GM12878 (cell line): ENCODE results near the gene IL5. TPM values are rescaled to one million over a fixed set of nuclear protein-coding genes. Genes with fewer than 3 reads are reported as not detected.

ENCODE experiments used
- ATAC-seq: fragments of 200-7000 bp; cut with Tn5 transposase; 3 replicates; pipeline ENCODE4 v1.9.1; 2020; ENCODE audit warnings: mild to moderate bottlenecking, moderate library complexity
- BruUV-seq: library from RNA; stranded (reverse); fragments of 400-500 nt; replicated peaks from 2 replicates; lab custom pipeline; 2021; lab: Mats Ljungman, UMichigan
- CTCF ChIA-PET: fragments of 300-600 bp; sonication (Branson Sonifier 250); formaldehyde crosslinking; extraction: SDS; loops from one replicate; lab custom pipeline; 2021; ENCODE audit warnings: inconsistent platforms; lab: Yijun Ruan, JAX
- POLR2A ChIA-PET: fragments of 350-600 bp; formaldehyde crosslinking; extraction: SDS; loops from one replicate; lab custom pipeline; 2021; ENCODE audit warnings: inconsistent platforms; lab: Charles Lee
- RAD21 ChIA-PET: fragments of 300-600 bp; sonication (Branson Sonifier 250); formaldehyde crosslinking; loops from one replicate; lab custom pipeline; 2023; ENCODE audit warnings: antibody characterized with exemption; ENCODE audit not compliant: unreplicated experiment; lab: Charles Lee
- SMC1A ChIA-PET: fragments of 300-600 bp; sonication (Branson Sonifier 250); formaldehyde crosslinking; loops from one replicate; lab custom pipeline; 2023; ENCODE audit not compliant: unreplicated experiment, uncharacterized antibody; lab: Charles Lee
- DNase-seq: peaks from one replicate; pipeline ENCODE4 v3.0.0-alpha.2; 2011; ENCODE audit warnings: low read depth, low spot score
- FAIRE-seq: peaks from 3 replicates; lab custom pipeline; 2011; peaks lifted over from hg19 to GRCh38; lab: Jason Lieb, UNC
- H2AFZ ChIP-seq: 2 replicates; pipeline ENCODE4 v1.6.0; 2011; ENCODE audit warnings: low read depth, low read length, control low read depth; ENCODE audit not compliant: control insufficient read depth
- H3K27ac ChIP-seq: 2 replicates; pipeline ENCODE4 v1.5.1; 2011; ENCODE audit warnings: control low read depth; ENCODE audit not compliant: control insufficient read depth, insufficient read depth
- H3K27me3 ChIP-seq, 2 experiments: replicated peaks in 1 of 2; 2 replicates each; pipeline versions ENCODE4 v1.6.0 to v1.6.1; 2011; ENCODE audit warnings: low read length in 1 of 2; ENCODE audit not compliant: control insufficient read depth in 2 of 2, insufficient read depth in 2 of 2
- H3K36me3 ChIP-seq, 2 experiments: 2 replicates each; pipeline ENCODE4 v1.5.1; 2011; ENCODE audit warnings: low read length in 1 of 2; ENCODE audit not compliant: control insufficient read depth in 2 of 2, insufficient read depth in 2 of 2
- H3K4me1 ChIP-seq: 2 replicates; pipeline ENCODE4 v1.6.1; 2011; ENCODE audit warnings: mild to moderate bottlenecking, low read length, moderate library complexity, mixed read lengths; ENCODE audit not compliant: control insufficient read depth, insufficient read depth
- H3K4me2 ChIP-seq: 2 replicates; pipeline ENCODE4 v1.6.0; 2011; ENCODE audit warnings: control low read depth; ENCODE audit not compliant: control insufficient read depth, insufficient read depth
- H3K4me3 ChIP-seq: fragments of 200-600 bp; sonication (generic); 2 replicates; pipeline ENCODE4 v1.5.1; 2016
- H3K79me2 ChIP-seq: 2 replicates; pipeline ENCODE4 v1.6.0; 2011; ENCODE audit warnings: low read length; ENCODE audit not compliant: control insufficient read depth, insufficient read depth
- H3K9ac ChIP-seq: 2 replicates; pipeline ENCODE4 v1.8.0; 2011; ENCODE audit warnings: low read length, control low read depth, mixed read lengths; ENCODE audit not compliant: control insufficient read depth, insufficient read depth
- H3K9me3 ChIP-seq: replicated peaks from 3 replicates; pipeline ENCODE4 v1.5.1; 2011; ENCODE audit warnings: mild to moderate bottlenecking, low read length; ENCODE audit not compliant: control insufficient read depth, insufficient read depth
- H4K20me1 ChIP-seq: 2 replicates; pipeline ENCODE4 v1.6.0; 2011; ENCODE audit not compliant: control insufficient read depth, insufficient read depth
- CHD1 ChIP-seq: IDR thresholded peaks from 2 replicates; pipeline ENCODE4 v1.6.1; 2012; ENCODE audit warnings: low read depth, low read length, improper control_type of control experiment
- ESRRA ChIP-seq: IDR thresholded peaks from 2 replicates; pipeline ENCODE4 v1.6.1; 2012; ENCODE audit warnings: mild to moderate bottlenecking, low read length, improper control_type of control experiment
- GABPA ChIP-seq: IDR thresholded peaks from 2 replicates; pipeline ENCODE4 v1.6.1; 2014; ENCODE audit warnings: antibody characterized with exemption, low read depth, mild to moderate bottlenecking, inconsistent platforms
- GATAD2B ChIP-seq: fragments of 450-650 bp; conservative IDR thresholded peaks from 2 replicates; pipeline ENCODE4 v1.6.1; 2017; ENCODE audit warnings: low read depth, mild to moderate bottlenecking, moderate library complexity
- HDAC6 ChIP-seq: fragments of 200-600 bp; sonication (generic); IDR thresholded peaks from one replicate; pipeline ENCODE4 v1.8.0; 2017; ENCODE audit warnings: antibody characterized with exemption; ENCODE audit not compliant: unreplicated experiment
- HDGF ChIP-seq: fragments of 450-650 bp; IDR thresholded peaks from 2 replicates; pipeline ENCODE4 v1.6.1; 2016; ENCODE audit warnings: antibody characterized with exemption
- JUND ChIP-seq: IDR thresholded peaks from 2 replicates; pipeline ENCODE4 v1.6.1; 2012; ENCODE audit warnings: low read depth, mild to moderate bottlenecking, low read length, improper control_type of control experiment, moderate library complexity
- KLF5 ChIP-seq: fragments of 450-650 bp; IDR thresholded peaks from 2 replicates; pipeline ENCODE4 v1.6.1; 2014; ENCODE audit warnings: mild to moderate bottlenecking; ENCODE audit not compliant: partially characterized antibody
- NRF1 ChIP-seq: conservative IDR thresholded peaks from 2 replicates; pipeline ENCODE4 v1.6.1; 2011; ENCODE audit warnings: mild to moderate bottlenecking, low read depth, low read length, improper control_type of control experiment
- PAX8 ChIP-seq: fragments of 450-650 bp; IDR thresholded peaks from 2 replicates; pipeline ENCODE4 v1.6.1; 2017; ENCODE audit warnings: mild to moderate bottlenecking, moderate library complexity
- POLR2A ChIP-seq: IDR thresholded peaks from 2 replicates; pipeline ENCODE4 v1.6.1; 2011; ENCODE audit warnings: low read depth, mild to moderate bottlenecking, low read length
- RCOR1 ChIP-seq: conservative IDR thresholded peaks from 2 replicates; pipeline ENCODE4 v1.6.1; 2012; ENCODE audit warnings: low read depth, low read length, improper control_type of control experiment
- SMC3 ChIP-seq: IDR thresholded peaks from 2 replicates; pipeline ENCODE4 v1.6.1; 2011; ENCODE audit warnings: low read length, improper control_type of control experiment, borderline replicate concordance
- USF1 ChIP-seq: IDR thresholded peaks from 2 replicates; pipeline ENCODE4 v1.6.1; 2011; ENCODE audit warnings: borderline replicate concordance, low read depth, mild to moderate bottlenecking, moderate library complexity, mixed read lengths, low read length; ENCODE audit not compliant: insufficient read depth; ENCODE audit errors: extremely low read length
- YY1 ChIP-seq: IDR thresholded peaks from 2 replicates; pipeline ENCODE4 v1.6.1; 2011; ENCODE audit warnings: low read depth, mild to moderate bottlenecking, low read length
- ZBTB4 ChIP-seq: fragments of 450-650 bp; formaldehyde crosslinking; IDR thresholded peaks from 2 replicates; pipeline ENCODE4 v1.4.0; 2022; ENCODE audit warnings: mild to moderate bottlenecking, moderate library complexity
- ZNF217 ChIP-seq: fragments of 450-650 bp; IDR thresholded peaks from 2 replicates; pipeline ENCODE4 v1.6.1; 2017; ENCODE audit warnings: antibody characterized with exemption, mild to moderate bottlenecking
- WGBS: methylation state at CpG from one replicate; pipeline ENCODE4 v1.1.6; 2016; ENCODE audit warnings: low lambda C conversion rate; ENCODE audit not compliant: insufficient replicate concordance, insufficient coverage; ENCODE audit errors: missing lambda C conversion rate; 5-methylcytosine and 5-hydroxymethylcytosine counted together
- in situ Hi-C: fragments of 300-500 bp; cut with MboI; formaldehyde crosslinking; loops from 9 replicates; pipeline ENCODE4 v1.14.3; 2018; ENCODE audit warnings: mixed read lengths
- intact Hi-C: fragments of 100-400 bp; cut with micrococcal nuclease; formaldehyde crosslinking; loops from one replicate; pipeline ENCODE4 v1.14.2; 2022; ENCODE audit not compliant: unreplicated experiment
- polyA plus RNA-seq, 11 experiments: library from polyadenylated mRNA; depleted of rRNA in 4 of 11; unstranded in 6 of 11; stranded (reverse) in 5 of 11; fragments of >200 nt; fragmentation: Nextera tagmentation in 4 of 11; fragmentation: Illumina TruSeq in 1 of 11; extraction: Ambion mirVana in 4 of 11; extraction: Trizol in 1 of 11; gene quantifications; 1 replicate in 1 of 11; 2 replicates in 10 of 11; pipeline versions ENCODE4 v1.2.1 to v1.2.3, GENCODE V29; 2011 to 2016; ENCODE audit warnings: inconsistent platforms in 2 of 11, missing spikeins in 2 of 11, low read depth in 1 of 11
- total RNA-seq, 4 experiments: library from RNA; depleted of rRNA in 3 of 4; stranded (reverse); fragments of >200 nt in 3 of 4; fragmentation: Illumina TruSeq in 1 of 4; extraction: Trizol in 1 of 4; gene quantifications; 2 replicates each; pipeline versions ENCODE4 v1.2.1 to v1.2.3, GENCODE V29; 2013 to 2021
- TF ChIP-seq, protein P1 (sequence below): fragments of 450-650 bp; IDR thresholded peaks from 2 replicates; pipeline ENCODE4 v1.6.1; 2017; ENCODE audit warnings: antibody characterized with exemption, mild to moderate bottlenecking, moderate library complexity

IL5 gene
- total and polyA plus RNA-seq, 10 of the 15 experiments (the other 5 are each of a cell fraction or from before 2014, with no cell fraction given), result not detected

- no peak for TF ChIP-seq HDGF
- no peak for TF ChIP-seq HDAC6
- TF ChIP-seq SMC3, result no peak
- TF ChIP-seq, all 136 proteins: peak for 0
These were observed 38.6 kb downstream of the IL5 start (continued) for GRCh38 chr5:132504746-132505145.

DNA sequence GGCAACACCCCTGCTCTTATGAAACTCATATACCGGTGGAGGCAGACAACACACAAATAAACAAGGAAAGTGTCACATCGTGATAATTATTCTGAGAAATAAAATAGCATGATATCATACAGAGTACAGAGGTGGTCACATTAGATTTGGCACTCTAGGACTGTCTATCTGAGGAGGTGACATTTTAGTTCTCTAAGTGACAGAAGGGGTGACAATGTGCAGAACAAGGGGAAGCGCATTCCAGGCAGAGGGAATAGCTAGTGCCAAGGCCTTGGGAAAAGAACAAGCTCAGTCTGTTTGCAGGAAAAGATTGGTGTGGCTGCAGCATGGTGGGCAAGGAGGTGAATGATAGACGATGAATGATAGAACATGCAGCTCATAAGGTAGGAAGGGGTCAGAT lies 40.1 kb downstream of the IL5 start:
- Histone ChIP-seq H3K79me2 (no peaks in the 10 kb centered on the region), H3K27me3 (no peaks in the 10 kb centered on the region), H3K9me3 (no peaks in the 10 kb centered on the region), H2AFZ (no peak overlapping the region), H3K27ac (no peak overlapping the region), H3K4me3 (no peak overlapping the region), H3K36me3 (no peaks in the 10 kb centered on the region), H4K20me1 (no peaks in the 10 kb centered on the region), H3K4me2 (no peak overlapping the region), H3K9ac (no peak overlapping the region), H3K4me1 (peaks cover 26% of the 10 kb centered on the region)
- DNase-seq, result no peak
- intact Hi-C loops (loop anchor here (5.0 kb wide), 1 partner anchor 231 kb away; no protein-coding TSS in a partner anchor), in situ Hi-C loops (loop anchor here (10.0 kb wide), 2 partner anchors 268 to 428 kb away; partner anchors contain the start of gene CSF2)
- SMC1A ChIA-PET, result interaction anchor here (0.9 to 13.3 kb wide), 12 partner anchors 8 to 322 kb away, joined by 3 to 340 read pairs (median 4); no protein-coding TSS in a partner anchor
- CTCF ChIA-PET, result interaction anchor here (2.1 to 13.6 kb wide), 5 partner anchors 9 to 316 kb away, joined by 6 to 481 read pairs (median 41); partner anchors contain the start of gene IRF1
- TF ChIP-seq KLF5 (no peak), JUND (no peak), CHD1 (no peak), ZBTB4 (CRISPR knock-in tag) (no peak), NRF1 (no peak), ZNF217 (no peak), PAX8 (no peak), USF1 (no peak), RCOR1 (no peak), GATAD2B (no peak), ESRRA (no peak), YY1 (no peak), POLR2A (no peak), GABPA (no peak)
- TF ChIP-seq, protein P1, sequence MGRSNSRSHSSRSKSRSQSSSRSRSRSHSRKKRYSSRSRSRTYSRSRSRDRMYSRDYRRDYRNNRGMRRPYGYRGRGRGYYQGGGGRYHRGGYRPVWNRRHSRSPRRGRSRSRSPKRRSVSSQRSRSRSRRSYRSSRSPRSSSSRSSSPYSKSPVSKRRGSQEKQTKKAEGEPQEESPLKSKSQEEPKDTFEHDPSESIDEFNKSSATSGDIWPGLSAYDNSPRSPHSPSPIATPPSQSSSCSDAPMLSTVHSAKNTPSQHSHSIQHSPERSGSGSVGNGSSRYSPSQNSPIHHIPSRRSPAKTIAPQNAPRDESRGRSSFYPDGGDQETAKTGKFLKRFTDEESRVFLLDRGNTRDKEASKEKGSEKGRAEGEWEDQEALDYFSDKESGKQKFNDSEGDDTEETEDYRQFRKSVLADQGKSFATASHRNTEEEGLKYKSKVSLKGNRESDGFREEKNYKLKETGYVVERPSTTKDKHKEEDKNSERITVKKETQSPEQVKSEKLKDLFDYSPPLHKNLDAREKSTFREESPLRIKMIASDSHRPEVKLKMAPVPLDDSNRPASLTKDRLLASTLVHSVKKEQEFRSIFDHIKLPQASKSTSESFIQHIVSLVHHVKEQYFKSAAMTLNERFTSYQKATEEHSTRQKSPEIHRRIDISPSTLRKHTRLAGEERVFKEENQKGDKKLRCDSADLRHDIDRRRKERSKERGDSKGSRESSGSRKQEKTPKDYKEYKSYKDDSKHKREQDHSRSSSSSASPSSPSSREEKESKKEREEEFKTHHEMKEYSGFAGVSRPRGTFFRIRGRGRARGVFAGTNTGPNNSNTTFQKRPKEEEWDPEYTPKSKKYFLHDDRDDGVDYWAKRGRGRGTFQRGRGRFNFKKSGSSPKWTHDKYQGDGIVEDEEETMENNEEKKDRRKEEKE, result no peak
- POLR2A ChIA-PET, result interaction anchor here (0.6 to 3.7 kb wide), 4 partner anchors 80 to 247 kb away, joined by 3 to 16 read pairs (median 3); no protein-coding TSS in a partner anchor
- ATAC-seq, result no peak
- RAD21 ChIA-PET, result interaction anchor here (0.7 to 27.2 kb wide), 5 partner anchors 76 to 601 kb away, joined by 3 to 453 read pairs (median 40); no protein-coding TSS in a partner anchor
- FAIRE-seq, result no peak
- WGBS, result 81% methylated on average over 4 of the region's 4 CpGs
- BruUV-seq, result no TSS peak
